NK-92 (cell line): ENCODE measurements around the gene YBX2.

Source experiments
- DNase-seq: peaks from one replicate; lab custom pipeline; 2025; ENCODE audit not compliant: unreplicated experiment; lab: John Stamatoyannopoulos, UW

Gene YBX2

GRCh38 chr17:7304179-7304578 lies 9.7 kb upstream of the YBX2 start:
- DNase-seq = no peak

GRCh38 chr17:7296189-7296861 lies 1.9 kb upstream of the YBX2 start:
- DNase-seq = no peak

DNA sequence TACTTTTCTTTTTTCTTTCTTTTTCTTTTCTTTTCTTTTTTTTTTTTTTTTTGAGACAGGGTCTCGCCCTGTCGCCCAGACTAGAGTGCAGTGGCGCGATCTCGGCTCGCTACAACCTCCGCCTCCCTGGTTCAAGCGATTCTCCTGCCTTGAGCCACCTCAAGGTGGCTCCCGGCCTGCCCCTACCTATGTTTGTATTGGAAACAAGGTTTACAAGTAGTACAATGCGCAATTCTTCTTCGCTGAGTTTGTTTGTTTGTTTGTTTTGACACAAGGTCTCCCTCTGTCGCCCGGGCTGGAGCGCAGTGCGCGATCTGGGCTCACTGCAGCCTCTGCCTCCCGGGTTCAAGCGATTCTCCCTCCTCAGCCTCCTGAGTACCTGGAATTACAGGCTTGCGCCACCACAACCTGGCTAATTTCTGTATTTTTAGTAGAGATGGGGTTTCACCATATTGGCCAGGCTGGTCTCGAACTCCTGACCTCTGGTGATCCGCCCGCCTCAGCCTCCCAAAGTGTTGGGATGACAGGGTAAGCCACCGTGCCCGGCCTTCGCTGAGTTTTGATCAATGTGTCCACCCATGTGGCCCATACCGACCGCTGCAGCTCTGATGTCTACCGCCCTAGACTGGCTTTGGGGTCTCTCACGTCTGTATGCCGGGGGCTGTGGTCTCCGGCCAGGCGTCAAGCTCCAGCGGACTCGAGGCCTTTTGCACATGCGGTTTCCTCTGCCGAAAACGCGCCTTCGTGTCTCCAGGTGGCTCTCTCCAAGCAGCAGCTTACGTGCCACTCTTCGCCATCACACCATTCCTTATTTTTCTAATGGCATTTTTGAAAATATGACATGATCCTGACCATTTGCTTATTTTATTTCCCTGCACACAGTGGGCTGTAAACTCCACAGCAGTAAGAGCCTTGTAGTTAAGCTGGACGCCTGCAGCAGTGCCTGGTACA lies 1.1 kb upstream of the YBX2 start:
- DNase-seq = no peak

- DNase-seq = no peak
Observed at GRCh38 chr17:7293816-7294613, 424 bp downstream of the YBX2 start.

GRCh38 chr17:7293159-7293558 lies 1.3 kb downstream of the YBX2 start:
- DNase-seq = no peak

GRCh38 chr17:7292729-7293128 lies 1.7 kb downstream of the YBX2 start:
- DNase-seq = no peak

DNA sequence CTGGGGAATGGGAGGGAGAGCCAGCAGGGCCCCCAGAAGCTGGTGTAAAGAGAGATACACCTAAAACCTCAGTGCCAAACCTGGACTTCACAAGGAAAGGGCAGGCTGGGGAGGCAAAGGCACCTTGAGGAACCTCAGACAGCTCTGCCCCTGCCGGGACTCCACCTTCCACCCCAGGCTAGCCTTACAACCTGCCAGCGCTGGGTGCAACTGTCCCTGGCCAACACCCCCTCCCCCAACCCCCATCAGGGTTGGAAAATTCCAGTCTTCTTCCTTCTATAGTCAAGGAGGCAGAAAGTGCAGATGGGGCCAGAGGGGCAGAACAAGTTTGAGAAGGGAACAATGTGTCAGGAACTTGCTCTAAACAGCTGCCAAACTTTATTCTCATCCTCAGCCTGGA lies 2.2 kb downstream of the YBX2 start:
- DNase-seq = no peak

DNA sequence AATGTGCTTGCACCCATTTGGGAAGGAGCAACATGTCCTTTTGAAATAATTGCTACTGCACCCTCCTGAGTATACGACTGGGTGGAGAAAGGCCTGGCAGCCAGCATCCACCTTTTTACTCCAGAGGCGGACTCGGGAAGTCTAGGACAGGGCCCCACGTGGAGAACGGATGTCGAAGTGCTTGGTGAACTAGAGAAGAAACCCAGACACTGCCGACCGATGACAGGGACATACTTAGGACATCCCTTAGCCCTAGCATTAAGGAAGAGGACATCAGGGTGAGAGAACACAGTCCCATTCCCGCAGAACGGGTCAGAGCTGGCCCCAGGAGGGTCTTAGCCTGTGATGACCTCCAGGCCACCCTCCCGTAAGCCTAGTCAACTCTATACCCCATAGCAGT lies 3.8 kb downstream of the YBX2 start:
- DNase-seq = no peak

- DNase-seq = no peak
Observed at GRCh38 chr17:7290166-7290565, 4.3 kb downstream of the YBX2 start.

DNA sequence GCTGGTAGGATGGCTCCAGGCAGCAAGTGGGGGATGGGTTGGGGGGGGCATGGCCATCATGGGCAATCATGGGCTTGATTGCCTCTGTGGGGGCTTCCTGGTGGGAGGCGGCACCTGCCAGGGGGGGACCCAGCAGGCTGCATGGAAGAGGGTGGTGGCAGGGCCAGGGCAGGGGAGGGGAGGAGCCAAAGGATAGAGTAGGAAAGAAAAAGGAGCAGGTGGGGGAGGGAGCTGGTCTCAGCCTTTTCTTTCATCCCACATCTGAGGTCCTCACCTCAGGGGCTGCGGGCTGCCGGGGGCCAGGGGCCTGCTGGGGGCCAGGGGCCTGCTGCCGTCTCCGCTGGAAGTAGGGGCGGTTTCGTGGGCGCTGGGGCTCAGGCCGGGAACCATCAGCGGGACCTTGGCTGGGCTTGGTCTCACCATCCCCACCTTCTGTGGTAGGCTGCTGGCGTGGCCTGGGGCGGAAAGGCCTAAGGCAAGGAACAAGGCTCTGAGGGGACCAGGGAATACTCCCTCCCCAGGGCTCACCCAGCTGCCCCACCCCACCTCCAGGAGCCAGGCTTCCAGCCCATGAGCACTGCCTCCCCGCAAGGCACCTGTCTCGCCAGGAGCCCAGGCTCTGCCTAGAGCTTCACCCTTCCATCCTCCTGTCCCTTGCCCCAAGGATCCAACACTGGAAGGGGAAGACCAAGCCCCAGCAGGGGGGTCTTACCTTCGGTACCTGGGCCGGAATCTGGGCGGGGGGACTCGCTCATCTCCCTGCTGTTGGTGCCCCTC lies 5.0 kb downstream of the YBX2 start:
- DNase-seq = no peak

GRCh38 chr17:7285679-7286078 lies 8.8 kb downstream of the YBX2 start:
- no peak for DNase-seq

- no peak for DNase-seq
Observed at GRCh38 chr17:7284911-7285310, 9.5 kb downstream of the YBX2 start.

DNA sequence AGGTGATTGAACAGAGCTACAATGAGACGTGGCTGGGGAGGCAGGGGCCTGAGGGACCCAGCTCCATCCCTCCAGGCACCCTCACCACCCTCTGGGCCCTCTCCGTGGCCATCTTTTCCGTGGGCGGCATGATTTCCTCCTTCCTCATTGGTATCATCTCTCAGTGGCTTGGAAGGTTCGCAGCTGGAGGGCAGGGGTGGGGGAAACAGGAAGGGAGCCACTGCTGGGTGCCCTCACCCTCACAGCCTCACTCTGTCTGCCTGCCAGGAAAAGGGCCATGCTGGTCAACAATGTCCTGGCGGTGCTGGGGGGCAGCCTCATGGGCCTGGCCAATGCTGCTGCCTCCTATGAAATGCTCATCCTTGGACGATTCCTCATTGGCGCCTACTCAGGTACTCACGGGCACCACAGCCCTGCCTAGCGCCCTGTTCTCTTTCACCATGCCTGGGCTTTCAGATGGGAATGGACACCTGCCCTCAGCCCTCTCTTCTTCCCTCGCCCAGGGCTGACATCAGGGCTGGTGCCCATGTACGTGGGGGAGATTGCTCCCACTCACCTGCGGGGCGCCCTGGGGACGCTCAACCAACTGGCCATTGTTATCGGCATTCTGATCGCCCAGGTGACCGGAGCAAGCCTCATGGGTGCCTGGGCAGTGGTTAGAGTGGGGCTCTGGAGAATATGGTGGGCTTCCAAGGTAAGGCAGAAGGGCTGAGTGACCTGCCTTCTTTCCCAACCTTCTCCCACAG lies 10.8 kb downstream of the YBX2 start:
- no peak for DNase-seq

- no peak for DNase-seq
Observed at GRCh38 chr17:7282752-7283321, 11.6 kb downstream of the YBX2 start.

GRCh38 chr17:7281953-7282751 lies 12.3 kb downstream of the YBX2 start:
- DNase-seq = no peak

DNA sequence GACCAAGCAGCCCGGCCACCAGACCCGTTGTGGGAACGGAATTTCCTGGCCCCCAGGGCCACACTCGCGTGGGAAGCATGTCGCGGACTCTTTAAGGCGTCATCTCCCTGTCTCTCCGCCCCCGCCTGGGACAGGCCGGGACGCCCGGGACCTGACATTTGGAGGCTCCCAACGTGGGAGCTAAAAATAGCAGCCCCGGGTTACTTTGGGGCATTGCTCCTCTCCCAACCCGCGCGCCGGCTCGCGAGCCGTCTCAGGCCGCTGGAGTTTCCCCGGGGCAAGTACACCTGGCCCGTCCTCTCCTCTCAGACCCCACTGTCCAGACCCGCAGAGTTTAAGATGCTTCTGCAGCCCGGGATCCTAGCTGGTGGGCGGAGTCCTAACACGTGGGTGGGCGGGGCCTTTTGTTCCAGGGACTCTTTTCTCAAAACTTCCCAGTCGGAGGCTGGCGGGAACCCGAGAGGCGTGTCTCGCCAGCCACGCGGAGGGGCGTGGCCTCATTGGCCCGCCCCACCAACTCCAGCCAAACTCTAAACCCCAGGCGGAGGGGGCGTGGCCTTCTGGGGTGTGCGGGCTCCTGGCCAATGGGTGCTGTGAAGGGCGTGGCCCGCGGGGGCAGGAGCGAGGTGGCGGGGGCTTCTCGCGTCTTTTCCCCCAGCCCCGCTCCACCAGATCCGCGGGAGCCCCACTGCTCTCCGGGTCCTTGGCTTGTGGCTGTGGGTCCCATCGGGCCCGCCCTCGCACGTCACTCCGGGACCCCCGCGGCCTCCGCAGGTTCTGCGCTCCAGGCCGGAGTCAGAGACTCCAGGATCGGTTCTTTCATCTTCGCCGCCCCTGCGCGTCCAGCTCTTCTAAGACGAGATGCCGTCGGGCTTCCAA lies 13.1 kb downstream of the YBX2 start, which contains the start of gene SLC2A4:
TSS of gene SLC2A4 (plus strand) at position 645 of the 879 bp plus-strand sequence. CDS start at position 862, 217 bp downstream.
- no peak for DNase-seq

DNA sequence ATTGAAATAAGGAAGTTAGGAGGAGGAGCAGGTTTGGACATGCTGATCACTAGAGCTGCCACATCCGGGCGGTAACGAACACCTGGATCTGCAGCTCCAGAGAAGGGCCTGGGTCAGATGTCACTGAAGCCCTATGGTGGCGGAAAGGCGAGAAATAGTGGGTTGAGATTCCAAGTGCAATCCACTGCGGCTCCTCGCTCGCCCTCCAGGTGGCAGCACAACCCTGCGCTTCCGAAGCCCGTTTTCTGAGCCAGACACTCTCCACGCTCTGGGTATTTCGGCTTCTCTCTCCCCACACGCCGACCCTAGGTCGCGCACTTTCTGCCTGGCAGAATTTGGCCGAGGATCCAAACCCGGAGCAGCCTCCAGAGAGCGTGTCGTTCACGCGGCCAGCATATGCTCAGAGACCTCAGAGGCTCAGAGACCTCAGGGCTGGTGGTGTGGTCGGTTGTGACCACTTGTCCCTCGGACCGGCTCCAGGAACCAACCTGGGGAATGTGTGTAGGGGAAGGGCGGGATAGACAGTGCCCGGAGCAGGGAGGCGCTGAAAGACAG lies 13.8 kb downstream of the YBX2 start:
- no peak for DNase-seq

- no peak for DNase-seq
Observed at GRCh38 chr17:7279448-7279847, 15.0 kb downstream of the YBX2 start.
